Putamen (tissue), 1 donor: Measurements from ENCODE around the gene SLC22A5.
A peak's percentile ranks its signal among the peaks of the same experiment; 100 is the strongest.
"Not testable (repeated sequence)": the region's sequence is repeated elsewhere in the genome, so short reads cannot be mapped to it uniquely, and the experiment has no call there.

Source experiments
- DNase-seq: peaks from one replicate; pipeline ENCODE4 v3.0.0-alpha.2; 2016; ENCODE audit warnings: low spot score

The SLC22A5 gene

GRCh38 chr5:132388244-132389050 is 18.9 kb downstream of the SLC22A5 start:
- DNase-seq: no peak

GRCh38 chr5:132389051-132389331 is 19.5 kb downstream of the SLC22A5 start:
- DNase-seq: no peak

GRCh38 chr5:132389585-132390286 is 20.2 kb downstream of the SLC22A5 start:
- no peak for DNase-seq

DNA sequence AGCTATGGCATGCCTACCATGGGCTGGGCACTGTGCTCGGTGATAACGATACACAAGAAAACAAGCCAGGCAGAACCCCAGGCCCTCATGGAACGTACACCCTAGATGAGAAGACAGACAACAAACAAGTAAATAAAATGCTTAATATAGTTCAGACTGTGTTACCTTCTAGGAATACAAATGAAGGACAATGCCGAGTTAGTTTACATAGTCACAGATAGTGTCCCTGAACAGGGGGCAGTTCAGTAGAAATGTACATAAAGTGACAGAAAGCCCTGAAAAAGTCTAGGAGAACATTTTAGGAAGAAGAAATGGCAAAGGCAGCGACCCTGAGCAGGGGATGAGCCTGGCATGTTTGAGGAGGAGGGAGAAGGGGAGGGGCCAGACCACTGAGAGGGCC is 21.7 kb downstream of the SLC22A5 start:
- DNase-seq: no peak

- DNase-seq: no peak
Observed at GRCh38 chr5:132391870-132392269, 22.4 kb downstream of the SLC22A5 start.

- no peak for DNase-seq
Observed at GRCh38 chr5:132392411-132392810, 22.9 kb downstream of the SLC22A5 start.

DNA sequence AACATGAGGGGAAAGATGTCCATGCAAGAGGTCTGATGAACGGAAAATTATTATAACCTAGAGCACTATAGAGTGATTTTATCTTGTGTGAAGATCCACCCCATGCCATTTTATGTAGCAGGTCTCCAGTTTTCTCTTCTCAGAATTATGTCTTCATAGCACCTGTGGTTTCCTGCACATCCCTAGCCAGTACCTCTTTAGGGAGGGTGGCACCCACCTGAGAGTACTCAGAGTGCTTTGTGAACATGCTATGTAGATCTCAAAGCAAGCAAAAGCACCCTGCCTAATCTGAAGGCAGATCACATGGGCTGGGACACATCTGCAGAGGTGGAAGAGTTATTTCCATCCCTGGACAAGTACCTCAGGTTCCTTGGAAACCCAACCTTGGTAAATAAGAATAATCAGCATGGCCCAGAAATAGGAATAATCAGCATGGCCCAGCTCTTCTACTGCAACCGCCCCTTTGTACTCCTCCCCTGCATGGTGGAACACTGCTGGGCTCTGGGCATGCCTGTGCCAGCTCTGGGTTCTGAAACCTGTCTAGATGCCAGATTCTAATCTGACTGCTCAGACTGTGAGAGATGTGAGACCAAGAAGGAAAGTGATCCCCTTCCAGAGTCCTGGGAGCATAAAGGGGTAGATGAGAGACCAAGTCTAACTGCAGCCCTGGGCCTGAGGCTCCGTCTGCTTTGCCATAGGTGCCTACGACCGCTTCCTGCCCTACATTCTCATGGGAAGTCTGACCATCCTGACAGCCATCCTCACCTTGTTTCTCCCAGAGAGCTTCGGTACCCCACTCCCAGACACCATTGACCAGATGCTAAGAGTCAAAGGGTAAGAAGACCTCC is 23.7 kb downstream of the SLC22A5 start:
- DNase-seq: no peak

GRCh38 chr5:132394667-132395259 is 25.3 kb downstream of the SLC22A5 start:
- DNase-seq: no peak

DNA sequence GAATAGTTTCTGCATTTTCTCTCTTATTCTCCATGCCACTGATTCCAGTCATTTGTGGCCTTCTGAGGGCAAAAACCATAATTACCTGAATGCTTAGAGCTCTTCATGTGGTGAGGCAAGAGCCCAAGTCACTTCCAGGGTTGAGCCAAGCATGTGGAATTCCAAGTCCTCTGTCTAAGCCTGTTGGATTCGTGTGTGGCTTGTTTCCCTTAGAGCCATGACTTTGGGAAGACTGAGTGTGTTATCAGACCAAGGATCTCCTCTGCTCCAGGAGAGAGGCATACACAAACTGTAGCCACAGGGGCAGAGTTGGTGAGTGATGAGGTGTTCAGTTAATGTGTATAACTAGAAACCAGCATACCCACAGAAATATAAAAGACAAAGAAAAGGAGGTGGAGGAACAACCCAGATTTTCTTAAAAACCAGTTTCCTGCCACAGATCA is 27.1 kb downstream of the SLC22A5 start:
- no peak for DNase-seq

GRCh38 chr5:132397224-132397623 is 27.7 kb downstream of the SLC22A5 start:
- no peak for DNase-seq

DNA sequence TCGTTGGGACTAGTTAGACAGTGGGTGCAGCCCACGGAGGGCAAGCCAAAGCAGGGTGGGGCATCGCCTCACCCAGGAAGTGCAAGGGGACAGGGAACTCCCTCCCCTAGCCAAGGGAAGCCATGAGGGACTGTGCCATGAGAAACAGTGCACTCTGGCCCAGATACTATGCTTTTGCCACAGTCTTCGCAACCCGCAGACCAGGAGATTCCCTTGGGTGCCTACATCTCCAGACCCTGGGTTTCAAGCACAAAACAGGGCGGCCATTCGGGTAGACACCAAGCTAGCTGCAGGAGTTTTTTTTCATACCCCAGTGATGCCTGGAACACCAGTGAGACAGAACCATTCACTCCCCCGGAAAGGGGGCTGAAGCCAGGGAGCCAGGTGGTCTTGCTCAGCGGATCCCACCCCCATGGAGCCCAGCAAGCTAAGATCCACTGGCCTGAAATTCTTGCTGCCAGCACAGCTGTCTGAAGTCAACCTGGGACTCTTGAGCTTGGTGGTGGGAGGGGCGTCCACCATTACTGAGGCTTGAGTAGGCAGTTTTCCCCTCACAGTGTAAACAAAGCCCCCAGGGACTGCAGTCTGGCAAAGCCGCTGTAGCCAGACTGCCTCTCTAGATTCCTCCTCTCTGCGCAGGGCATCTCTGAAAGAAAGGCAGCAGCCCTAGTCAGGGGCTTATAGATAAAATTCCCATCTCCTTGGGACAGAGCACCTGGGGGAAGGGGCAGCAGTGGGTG is 28.6 kb downstream of the SLC22A5 start:
- not testable (repeated sequence) for DNase-seq

- not testable (repeated sequence) for DNase-seq
Observed at GRCh38 chr5:132404041-132404440, 34.5 kb downstream of the SLC22A5 start.

- no peak for DNase-seq
Observed at GRCh38 chr5:132405646-132406045, 36.1 kb downstream of the SLC22A5 start.

- no peak for DNase-seq
Observed at GRCh38 chr5:132406144-132406783, 36.8 kb downstream of the SLC22A5 start.

GRCh38 chr5:132407970-132408369 is 38.5 kb downstream of the SLC22A5 start:
- DNase-seq: no peak

GRCh38 chr5:132408456-132408855 is 38.9 kb downstream of the SLC22A5 start:
- no peak for DNase-seq

DNA sequence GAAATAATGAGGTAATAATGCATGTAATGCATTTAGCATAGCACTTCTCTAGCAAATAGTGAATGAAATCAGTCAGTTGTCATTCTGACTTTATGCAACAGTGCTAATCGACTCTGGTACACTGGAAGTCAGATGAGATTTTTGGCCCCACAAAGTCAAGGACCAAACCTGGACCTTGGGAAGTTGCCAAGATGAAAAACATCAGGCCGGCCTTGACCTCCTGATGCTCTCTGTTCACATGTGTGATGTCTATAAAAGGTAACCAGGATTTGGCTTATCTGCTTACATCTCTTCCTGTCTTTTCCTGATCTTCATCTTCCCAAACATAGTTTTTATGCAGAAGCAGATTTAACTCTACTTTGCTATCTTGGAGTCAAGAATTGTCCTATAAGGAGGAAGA is 39.5 kb downstream of the SLC22A5 start:
- no peak for DNase-seq

- peak; percentile 74 for DNase-seq
Observed at GRCh38 chr5:132410451-132411303, 41.2 kb downstream of the SLC22A5 start.

GRCh38 chr5:132411304-132412013 is 41.9 kb downstream of the SLC22A5 start:
- no peak for DNase-seq
